NB4 (cell line): ENCODE data around the gene PLPP3.

Experiments
- DNase-seq: peaks from one replicate; pipeline ENCODE4 v3.0.0; 2010; ENCODE audit warnings: low read depth
- H3K4me3 ChIP-seq: one replicate; pipeline ENCODE4 v1.5.1; 2011; ENCODE audit warnings: mild to moderate bottlenecking, low read depth, low read length, moderate library complexity
- MYC ChIP-seq: IDR thresholded peaks from 2 replicates; pipeline ENCODE4 v1.6.1; 2011; ENCODE audit warnings: low read depth, low read length
- POLR2A ChIP-seq: IDR thresholded peaks from 2 replicates; pipeline ENCODE4 v1.6.1; 2011; ENCODE audit warnings: mild to moderate bottlenecking; ENCODE audit not compliant: insufficient read length; ENCODE audit errors: extremely low read depth
- TF ChIP-seq, protein P1 (sequence below): IDR thresholded peaks from 2 replicates; pipeline ENCODE4 v1.6.1; 2011; ENCODE audit warnings: low read depth, low read length
- TF ChIP-seq, protein P2 (sequence below): IDR thresholded peaks from one replicate; pipeline ENCODE4 v1.5.1; 2012; ENCODE audit warnings: low read depth, low read length

The PLPP3 gene

DNA sequence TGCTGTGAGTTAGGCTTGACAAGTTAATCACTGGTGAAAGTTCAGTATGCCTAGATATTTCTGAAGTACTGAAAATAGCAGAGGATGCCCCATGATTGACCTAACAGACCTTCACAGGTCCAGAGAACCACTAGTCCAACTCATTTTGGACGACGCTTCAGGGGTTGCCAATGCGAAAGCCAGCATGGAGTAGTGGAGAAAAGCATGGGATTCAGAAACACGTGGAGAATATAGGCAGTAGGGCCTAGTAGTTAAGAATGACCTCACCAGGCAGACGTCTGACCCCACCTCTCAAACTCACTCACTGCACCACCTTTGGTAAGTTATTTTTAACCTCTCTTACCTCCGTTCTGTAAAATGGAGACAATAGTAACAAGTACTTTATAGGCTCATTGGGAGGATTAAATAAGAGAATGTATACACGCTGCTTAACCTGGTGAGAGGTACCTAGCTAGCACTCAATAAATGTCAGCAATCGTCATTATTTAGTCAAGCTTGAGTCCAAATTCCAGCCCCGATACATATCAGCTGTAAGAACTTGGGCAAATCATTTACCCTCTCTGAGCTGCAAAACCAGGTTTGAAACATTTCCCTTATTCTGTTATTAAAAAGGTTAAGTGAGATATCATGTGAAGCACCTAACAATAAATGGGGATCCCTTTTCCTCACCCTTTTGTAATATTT lies 13.2 kb downstream of the PLPP3 start:
- TF ChIP-seq POLR2A, result no peak
- TF ChIP-seq MYC, result no peak
- TF ChIP-seq, protein P1, sequence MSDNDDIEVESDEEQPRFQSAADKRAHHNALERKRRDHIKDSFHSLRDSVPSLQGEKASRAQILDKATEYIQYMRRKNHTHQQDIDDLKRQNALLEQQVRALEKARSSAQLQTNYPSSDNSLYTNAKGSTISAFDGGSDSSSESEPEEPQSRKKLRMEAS, result no peak
- H3K4me3 ChIP-seq, result no peak overlapping the region
- DNase-seq, result no peak

DNA sequence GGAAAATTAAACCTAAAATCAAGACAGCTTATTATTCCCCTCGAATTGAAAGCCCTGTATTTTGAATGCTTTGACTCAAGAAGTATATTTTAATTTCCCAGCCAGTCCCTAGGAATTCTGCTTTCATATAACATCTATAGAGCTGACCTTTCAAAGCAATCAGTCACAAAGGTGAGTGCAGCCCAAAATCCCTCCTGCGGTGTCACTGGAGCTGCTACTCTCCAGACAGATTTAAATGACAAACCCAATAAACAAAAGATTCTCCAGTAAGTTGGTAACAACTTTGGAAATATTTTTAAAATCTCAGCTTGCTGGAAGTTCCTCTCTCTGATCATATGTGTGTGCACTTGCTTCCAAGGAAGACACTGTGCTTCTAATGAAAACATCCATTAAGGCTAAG lies 14.7 kb downstream of the PLPP3 start:
- TF ChIP-seq, protein P2, sequence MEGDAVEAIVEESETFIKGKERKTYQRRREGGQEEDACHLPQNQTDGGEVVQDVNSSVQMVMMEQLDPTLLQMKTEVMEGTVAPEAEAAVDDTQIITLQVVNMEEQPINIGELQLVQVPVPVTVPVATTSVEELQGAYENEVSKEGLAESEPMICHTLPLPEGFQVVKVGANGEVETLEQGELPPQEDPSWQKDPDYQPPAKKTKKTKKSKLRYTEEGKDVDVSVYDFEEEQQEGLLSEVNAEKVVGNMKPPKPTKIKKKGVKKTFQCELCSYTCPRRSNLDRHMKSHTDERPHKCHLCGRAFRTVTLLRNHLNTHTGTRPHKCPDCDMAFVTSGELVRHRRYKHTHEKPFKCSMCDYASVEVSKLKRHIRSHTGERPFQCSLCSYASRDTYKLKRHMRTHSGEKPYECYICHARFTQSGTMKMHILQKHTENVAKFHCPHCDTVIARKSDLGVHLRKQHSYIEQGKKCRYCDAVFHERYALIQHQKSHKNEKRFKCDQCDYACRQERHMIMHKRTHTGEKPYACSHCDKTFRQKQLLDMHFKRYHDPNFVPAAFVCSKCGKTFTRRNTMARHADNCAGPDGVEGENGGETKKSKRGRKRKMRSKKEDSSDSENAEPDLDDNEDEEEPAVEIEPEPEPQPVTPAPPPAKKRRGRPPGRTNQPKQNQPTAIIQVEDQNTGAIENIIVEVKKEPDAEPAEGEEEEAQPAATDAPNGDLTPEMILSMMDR, result no peak
- TF ChIP-seq, protein P1, result no peak
- TF ChIP-seq POLR2A (no peak), MYC (no peak)
- DNase-seq, result no peak
- no peak overlapping the region for H3K4me3 ChIP-seq

DNA sequence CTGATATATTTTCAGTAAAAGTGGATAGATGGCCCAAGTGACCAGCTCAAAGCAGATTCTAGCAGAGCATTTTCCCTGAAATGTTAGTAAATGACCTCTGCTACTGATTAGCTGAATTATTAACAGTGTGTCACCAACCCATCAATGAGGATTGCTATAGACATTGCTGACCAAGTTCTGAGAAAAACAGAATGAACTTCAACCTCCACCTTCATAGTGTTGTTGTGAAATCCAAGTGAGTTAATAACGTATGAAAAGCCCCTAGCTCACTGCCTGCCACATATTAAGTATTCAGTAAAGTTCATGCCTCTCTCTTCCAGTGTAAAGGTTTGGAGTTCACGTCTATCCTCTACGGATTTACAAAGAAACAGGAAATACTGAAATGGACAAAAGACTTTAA lies 15.8 kb downstream of the PLPP3 start:
- TF ChIP-seq MYC (no peak), POLR2A (no peak)
- TF ChIP-seq, protein P1, result no peak
- TF ChIP-seq, protein P2, result no peak
- DNase-seq, result no peak
- H3K4me3 ChIP-seq, result no peak overlapping the region

DNA sequence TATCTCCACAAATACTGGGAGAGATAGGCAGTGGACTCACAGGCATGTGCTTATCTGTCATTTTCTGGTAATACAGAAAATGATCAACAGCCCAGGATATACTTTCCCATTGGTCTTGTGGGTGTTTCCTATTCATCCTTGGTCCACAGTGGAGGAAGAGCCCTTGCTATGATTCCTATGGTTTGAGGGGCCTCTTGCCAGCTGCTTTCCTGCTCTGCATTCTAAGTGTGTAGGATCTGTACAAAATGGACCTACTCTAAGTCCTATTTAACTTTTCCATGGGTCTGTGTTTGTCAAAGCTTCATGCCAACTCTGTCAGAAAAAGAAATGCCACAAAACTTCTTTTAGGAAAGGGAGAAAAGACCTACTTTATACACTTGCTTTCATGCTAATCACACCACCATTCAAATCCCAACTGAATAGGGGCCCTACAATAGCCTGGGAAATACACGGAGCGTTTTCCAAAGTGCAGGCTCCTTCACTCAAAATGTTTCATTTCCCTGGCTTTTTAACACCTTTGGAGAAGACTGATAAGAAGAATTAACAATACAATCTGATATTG lies 16.4 kb downstream of the PLPP3 start:
- no peak overlapping the region for H3K4me3 ChIP-seq
- DNase-seq, result no peak
- TF ChIP-seq, protein P2, result no peak
- TF ChIP-seq MYC (no peak), POLR2A (no peak)
- TF ChIP-seq, protein P1, result no peak

DNA sequence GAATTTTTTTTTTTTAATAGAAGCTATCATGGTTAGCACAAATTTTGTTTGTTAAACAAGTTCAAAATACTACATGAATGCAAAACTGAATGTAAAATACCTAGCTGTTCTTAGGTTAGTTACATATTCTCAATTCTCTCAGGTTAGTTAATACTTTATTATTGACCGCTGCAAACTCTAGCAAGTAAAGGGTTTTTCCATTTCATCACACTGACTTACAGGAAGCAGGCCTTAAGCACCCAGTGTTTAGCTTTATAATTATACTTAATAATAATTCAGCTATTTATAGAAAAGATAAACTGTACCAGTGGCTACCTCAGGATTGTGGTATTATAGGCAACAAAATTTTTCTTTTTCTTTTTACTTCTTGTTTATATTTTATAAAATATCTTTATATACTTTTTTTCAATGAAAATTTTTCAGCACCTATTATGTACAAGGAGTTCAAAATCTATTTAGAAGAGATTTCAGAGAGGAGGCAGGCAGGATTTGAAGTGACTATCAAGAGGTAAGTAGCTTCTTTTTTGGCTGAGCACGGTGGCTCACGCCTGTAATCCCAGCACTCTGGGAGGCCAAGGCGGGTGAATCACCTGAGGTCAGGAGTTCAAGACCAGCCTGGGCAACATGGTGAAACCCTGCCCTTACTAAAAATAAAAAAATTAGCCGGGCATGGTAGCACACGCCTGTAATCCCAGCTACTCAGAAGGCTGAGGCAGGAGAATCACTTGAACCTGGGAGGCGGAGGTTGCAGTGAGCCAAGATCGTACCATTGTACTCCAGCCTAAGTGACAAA lies 17.9 kb downstream of the PLPP3 start:
- no peak overlapping the region for H3K4me3 ChIP-seq
- DNase-seq, result no peak
- TF ChIP-seq MYC (no peak), POLR2A (no peak)
- TF ChIP-seq, protein P1, result no peak
- TF ChIP-seq, protein P2, result no peak

DNA sequence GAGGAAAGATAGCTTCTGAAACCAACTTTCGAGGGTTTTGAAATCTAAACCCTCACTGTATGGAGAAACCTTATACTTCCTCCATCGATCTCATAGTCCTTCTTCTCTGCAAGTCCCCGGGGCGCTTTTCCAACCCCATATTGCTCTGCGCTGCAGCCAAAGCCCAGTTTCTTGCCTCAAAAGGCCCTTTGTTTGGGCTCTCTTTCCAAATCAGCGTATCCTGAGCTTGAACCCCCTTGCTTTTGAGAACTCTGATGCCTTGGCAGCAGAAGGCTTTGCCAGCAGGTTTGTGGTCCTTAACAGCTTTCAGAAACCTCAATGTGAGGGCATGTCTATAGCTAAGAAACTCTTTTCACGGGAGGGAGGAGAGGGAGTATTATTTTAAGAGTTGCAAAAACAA lies 21.6 kb downstream of the PLPP3 start:
- DNase-seq, result peak; percentile 2
- H3K4me3 ChIP-seq, result no peak overlapping the region
- TF ChIP-seq MYC, result no peak
- TF ChIP-seq POLR2A, result no peak
